Upper lobe of left lung (tissue), 6 donors: ENCODE results near the gene LBR. TPM values are rescaled to one million over a fixed set of nuclear protein-coding genes. Genes with fewer than 3 reads are reported as not detected.
"Not testable (repeated sequence)": the region's sequence is repeated elsewhere in the genome, so short reads cannot be mapped to it uniquely, and the experiment has no call there.

Experiments
- ATAC-seq, 2 donors: fragments of 200-7000 bp; cut with Tn5 transposase; one replicate each; pipeline ENCODE4 v1.9.1; 2022; ENCODE audit warnings: mild to moderate bottlenecking in 2 of 2, moderate library complexity in 2 of 2; ENCODE audit not compliant: low FRiP score in 2 of 2
- DNase-seq, 2 donors: peaks; one replicate each; pipeline ENCODE4 v3.0.0-alpha.2; 2019 to 2020
- H3K27ac ChIP-seq, 4 donors: fragments of 200-600 bp; sonication (generic); one replicate each; pipeline ENCODE4 v1.5.1; 2016 to 2019
- H3K27me3 ChIP-seq, 4 donors: fragments of 200-600 bp; sonication (generic); one replicate each; pipeline ENCODE4 v1.5.1; 2017 to 2019
- H3K36me3 ChIP-seq, 4 donors: fragments of 200-600 bp; sonication (generic); one replicate each; pipeline ENCODE4 v1.5.1; 2016 to 2019
- H3K4me1 ChIP-seq, 4 donors: fragments of 200-600 bp; sonication (generic); one replicate each; pipeline ENCODE4 v1.5.1; 2018 to 2019
- H3K4me3 ChIP-seq, 4 donors: fragments of 200-600 bp; sonication (generic); one replicate each; pipeline ENCODE4 v1.5.1; 2017 to 2019; ENCODE audit warnings: mild to moderate bottlenecking in 2 of 4, moderate library complexity in 1 of 4
- H3K9me3 ChIP-seq, 4 donors: fragments of 200-600 bp; sonication (generic); one replicate each; pipeline ENCODE4 v1.5.1; 2018 to 2019
- EP300 ChIP-seq, 4 donors: sonication (generic); formaldehyde crosslinking; IDR thresholded peaks; one replicate each; pipeline ENCODE4 v1.5.1; 2017; ENCODE audit warnings: antibody characterized with exemption in 4 of 4, control low read depth in 2 of 4
- POLR2A ChIP-seq, 4 donors: fragments of 450-650 bp; IDR thresholded peaks; one replicate each; pipeline ENCODE4 v1.5.1; 2016 to 2017; ENCODE audit warnings: antibody characterized with exemption in 4 of 4, mild to moderate bottlenecking in 2 of 4
- POLR2AphosphoS5 ChIP-seq, 2 donors: sonication (generic); formaldehyde crosslinking; IDR thresholded peaks; one replicate each; pipeline ENCODE4 v1.5.1; 2017; ENCODE audit warnings: antibody characterized with exemption in 2 of 2
- WGBS, 2 donors: methylation state at CpG; one replicate each; pipeline ENCODE4 v1.1.5; 2017 to 2018; 5-methylcytosine and 5-hydroxymethylcytosine counted together
- total RNA-seq, 6 donors: library from RNA; depleted of rRNA in 4 of 6; stranded (reverse); fragments of >200 nt in 4 of 6; gene quantifications; one replicate each; pipeline versions ENCODE4 v1.1.0 to v1.2.1, GENCODE V29; 2016 to 2021
- TF ChIP-seq, protein P1 (sequence below), 6 experiments: fragments of 450-650 bp in 4 of 6; fragments of 200-600 bp in 2 of 6; sonication (generic) in 2 of 6; IDR thresholded peaks; one replicate each; pipeline ENCODE4 v1.5.1; 2016 to 2019; ENCODE audit warnings: antibody characterized with exemption in 6 of 6
- donor health status: DM: no; HTN: no; CAD: no; lungs with moderate emphysema.
- donor health status: DM: no; HTN: yes; CAD: no; lungs with severe emphysema.

LBR gene
- total RNA-seq, 6 donors from 2014 or later = 32.8 to 50.3 (median 40.1) TPM

GRCh38 chr1:225388372-225388771 lies 39.5 kb downstream of the LBR start:
- no peaks in the 10 kb centered on the region for H3K36me3 ChIP-seq
- H3K27ac ChIP-seq = no peak overlapping the region
- ATAC-seq (no peak), DNase-seq (no peak)
- TF ChIP-seq POLR2AphosphoS5 (IDR thresholded peaks at IDR 0.05) (no peak), POLR2A (IDR thresholded peaks at IDR 0.05) (no peak), EP300 (IDR thresholded peaks at IDR 0.05) (no peak)
- TF ChIP-seq, protein P1, sequence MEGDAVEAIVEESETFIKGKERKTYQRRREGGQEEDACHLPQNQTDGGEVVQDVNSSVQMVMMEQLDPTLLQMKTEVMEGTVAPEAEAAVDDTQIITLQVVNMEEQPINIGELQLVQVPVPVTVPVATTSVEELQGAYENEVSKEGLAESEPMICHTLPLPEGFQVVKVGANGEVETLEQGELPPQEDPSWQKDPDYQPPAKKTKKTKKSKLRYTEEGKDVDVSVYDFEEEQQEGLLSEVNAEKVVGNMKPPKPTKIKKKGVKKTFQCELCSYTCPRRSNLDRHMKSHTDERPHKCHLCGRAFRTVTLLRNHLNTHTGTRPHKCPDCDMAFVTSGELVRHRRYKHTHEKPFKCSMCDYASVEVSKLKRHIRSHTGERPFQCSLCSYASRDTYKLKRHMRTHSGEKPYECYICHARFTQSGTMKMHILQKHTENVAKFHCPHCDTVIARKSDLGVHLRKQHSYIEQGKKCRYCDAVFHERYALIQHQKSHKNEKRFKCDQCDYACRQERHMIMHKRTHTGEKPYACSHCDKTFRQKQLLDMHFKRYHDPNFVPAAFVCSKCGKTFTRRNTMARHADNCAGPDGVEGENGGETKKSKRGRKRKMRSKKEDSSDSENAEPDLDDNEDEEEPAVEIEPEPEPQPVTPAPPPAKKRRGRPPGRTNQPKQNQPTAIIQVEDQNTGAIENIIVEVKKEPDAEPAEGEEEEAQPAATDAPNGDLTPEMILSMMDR (IDR thresholded peaks at IDR 0.05) = no peak
- 60 to 71% methylated on average over 4 of the region's 4 CpGs for WGBS, 2 donors
- H3K27me3 ChIP-seq = no peaks in the 10 kb centered on the region
- H3K9me3 ChIP-seq = no peaks in the 10 kb centered on the region
- H3K4me1 ChIP-seq = no peaks in the 10 kb centered on the region
- H3K4me3 ChIP-seq = no peak overlapping the region

GRCh38 chr1:225386860-225387259 lies 41.0 kb downstream of the LBR start:
- H3K4me1 ChIP-seq, H3K4me3 ChIP-seq, H3K9me3 ChIP-seq, H3K27me3 ChIP-seq, ATAC-seq, DNase-seq, H3K36me3 ChIP-seq, H3K27ac ChIP-seq: not testable (repeated sequence)
- WGBS, 2 donors = 93 to 100% methylated on average over 3 of the region's 3 CpGs

- Histone ChIP-seq H3K27ac (no peak overlapping the region), H3K9me3 (no peaks in the 10 kb centered on the region), H3K4me3 (no peak overlapping the region), H3K4me1 (no peaks in the 10 kb centered on the region), H3K36me3 (no peaks in the 10 kb centered on the region), H3K27me3 (no peaks in the 10 kb centered on the region)
- TF ChIP-seq POLR2A (IDR thresholded peaks at IDR 0.05) (no peak), EP300 (IDR thresholded peaks at IDR 0.05) (no peak), POLR2AphosphoS5 (IDR thresholded peaks at IDR 0.05) (no peak)
- TF ChIP-seq, protein P1 (IDR thresholded peaks at IDR 0.05) = no peak
- ATAC-seq (no peak), DNase-seq (no peak)
- 83 to 92% methylated on average over 1 of the region's 1 CpG for WGBS, 2 donors
These were observed 47.1 kb downstream of the LBR start for GRCh38 chr1:225380691-225381090.

DNA sequence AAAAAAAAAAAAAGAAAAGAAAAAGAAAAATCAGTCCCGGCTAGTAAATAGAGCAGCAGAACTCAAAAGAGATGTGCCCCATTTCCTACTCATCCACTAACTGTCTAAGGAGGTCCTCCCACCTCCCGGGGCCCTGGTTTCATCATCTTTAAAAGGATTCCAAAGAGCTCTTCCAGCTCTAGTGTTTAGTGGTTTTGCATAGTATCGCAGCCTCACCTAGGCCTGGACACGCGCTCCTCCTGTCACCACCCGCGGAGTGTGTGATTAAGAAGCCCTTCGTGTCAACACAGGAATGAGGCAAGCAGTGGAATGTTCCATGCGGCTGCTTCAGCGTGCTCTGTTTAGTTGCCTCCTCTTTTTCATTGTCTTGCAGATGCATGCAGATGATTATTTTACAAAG lies 49.0 kb downstream of the LBR start:
- DNase-seq = no peak

DNA sequence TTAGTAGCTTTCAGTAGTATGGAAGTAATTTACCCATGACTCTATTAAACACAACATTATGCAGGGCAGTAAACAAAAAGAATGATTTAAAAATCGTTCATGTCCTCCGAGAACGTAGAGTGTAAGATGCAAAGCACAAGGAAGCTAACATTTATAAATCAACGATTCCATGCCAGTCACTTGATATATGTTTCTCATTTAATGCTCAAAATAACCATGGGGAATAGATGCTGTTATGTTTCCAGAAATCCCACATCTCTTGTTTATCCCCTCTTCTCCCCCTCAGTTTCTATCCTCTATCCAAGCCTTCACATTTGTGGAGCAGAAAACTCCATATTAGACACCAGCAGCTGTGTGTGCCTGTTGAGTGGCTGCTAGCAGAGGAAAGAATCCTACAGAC lies 52.8 kb downstream of the LBR start:
- ATAC-seq (no peak), DNase-seq (no peak)
- H3K4me3 ChIP-seq = no peak overlapping the region
- WGBS, 2 donors = 77 to 81% methylated on average over 4 of the region's 4 CpGs
- no peaks in the 10 kb centered on the region for H3K27me3 ChIP-seq
- no peaks in the 10 kb centered on the region for H3K4me1 ChIP-seq
- TF ChIP-seq EP300 (IDR thresholded peaks at IDR 0.05) = no peak
- TF ChIP-seq POLR2A (IDR thresholded peaks at IDR 0.05) = no peak
- no peak for TF ChIP-seq POLR2AphosphoS5 (IDR thresholded peaks at IDR 0.05)
- TF ChIP-seq, protein P1 (IDR thresholded peaks at IDR 0.05) = no peak
- H3K36me3 ChIP-seq = no peaks in the 10 kb centered on the region
- H3K9me3 ChIP-seq = no peaks in the 10 kb centered on the region
- H3K27ac ChIP-seq = no peak overlapping the region

More for the DNA sequence above, 49.0 kb downstream of the LBR start:
- no peak overlapping the region for H3K4me3 ChIP-seq
- no peaks in the 10 kb centered on the region for H3K27me3 ChIP-seq
- 36 to 60% methylated on average over 10 of the region's 10 CpGs for WGBS, 2 donors
- no peaks in the 10 kb centered on the region for H3K4me1 ChIP-seq
- no peak overlapping the region for H3K27ac ChIP-seq
- ATAC-seq = no peak
- no peaks in the 10 kb centered on the region for H3K36me3 ChIP-seq
- no peaks in the 10 kb centered on the region for H3K9me3 ChIP-seq
- TF ChIP-seq EP300 (IDR thresholded peaks at IDR 0.05) (no peak), POLR2A (IDR thresholded peaks at IDR 0.05) (no peak), POLR2AphosphoS5 (IDR thresholded peaks at IDR 0.05) (no peak)
- TF ChIP-seq, protein P1 (IDR thresholded peaks at IDR 0.05) = no peak
